ENCODE data around the gene CCDC198. TPM values are rescaled to one million over a fixed set of nuclear protein-coding genes. Genes with fewer than 3 reads are reported as not detected.

CCDC198 gene
- total RNA-seq, 1 experiment from 2014 or later, result not detected

DNA sequence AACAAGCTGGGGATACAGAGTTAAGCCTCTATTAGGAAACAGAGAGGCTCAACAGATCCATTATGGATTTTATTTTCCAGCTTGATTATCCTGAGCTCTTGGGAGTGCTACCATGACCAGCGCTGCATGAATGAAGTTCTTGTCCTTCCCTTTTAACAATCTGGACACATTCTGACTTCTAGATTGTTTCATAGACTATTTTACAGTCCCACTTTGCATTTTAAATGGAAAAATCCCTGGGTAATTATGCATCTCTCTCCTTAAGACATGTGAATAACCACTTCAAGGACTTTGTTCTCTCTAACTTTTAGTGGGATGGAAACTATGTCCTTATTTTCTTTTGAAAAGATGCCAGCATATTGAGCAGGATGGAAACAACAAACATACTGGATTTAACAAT is 2.0 kb downstream of the CCDC198 start:
- BruUV-seq (replicated peaks), result no TSS peak
- TF ChIP-seq POLR2AphosphoS5 (IDR thresholded peaks at IDR 0.05; ENCODE audit: low read depth, low read length) (no peak), TCF7L2 (IDR thresholded peaks at IDR 0.05; ENCODE audit: low read depth, low read length) (no peak), SIN3A (IDR thresholded peaks at IDR 0.05; ENCODE audit: borderline replicate concordance, insufficient read depth, low read depth, low read length) (no peak)
- TF ChIP-seq, protein P1, sequence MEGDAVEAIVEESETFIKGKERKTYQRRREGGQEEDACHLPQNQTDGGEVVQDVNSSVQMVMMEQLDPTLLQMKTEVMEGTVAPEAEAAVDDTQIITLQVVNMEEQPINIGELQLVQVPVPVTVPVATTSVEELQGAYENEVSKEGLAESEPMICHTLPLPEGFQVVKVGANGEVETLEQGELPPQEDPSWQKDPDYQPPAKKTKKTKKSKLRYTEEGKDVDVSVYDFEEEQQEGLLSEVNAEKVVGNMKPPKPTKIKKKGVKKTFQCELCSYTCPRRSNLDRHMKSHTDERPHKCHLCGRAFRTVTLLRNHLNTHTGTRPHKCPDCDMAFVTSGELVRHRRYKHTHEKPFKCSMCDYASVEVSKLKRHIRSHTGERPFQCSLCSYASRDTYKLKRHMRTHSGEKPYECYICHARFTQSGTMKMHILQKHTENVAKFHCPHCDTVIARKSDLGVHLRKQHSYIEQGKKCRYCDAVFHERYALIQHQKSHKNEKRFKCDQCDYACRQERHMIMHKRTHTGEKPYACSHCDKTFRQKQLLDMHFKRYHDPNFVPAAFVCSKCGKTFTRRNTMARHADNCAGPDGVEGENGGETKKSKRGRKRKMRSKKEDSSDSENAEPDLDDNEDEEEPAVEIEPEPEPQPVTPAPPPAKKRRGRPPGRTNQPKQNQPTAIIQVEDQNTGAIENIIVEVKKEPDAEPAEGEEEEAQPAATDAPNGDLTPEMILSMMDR (IDR thresholded peaks at IDR 0.05), result no peak
- TF ChIP-seq, protein P2, sequence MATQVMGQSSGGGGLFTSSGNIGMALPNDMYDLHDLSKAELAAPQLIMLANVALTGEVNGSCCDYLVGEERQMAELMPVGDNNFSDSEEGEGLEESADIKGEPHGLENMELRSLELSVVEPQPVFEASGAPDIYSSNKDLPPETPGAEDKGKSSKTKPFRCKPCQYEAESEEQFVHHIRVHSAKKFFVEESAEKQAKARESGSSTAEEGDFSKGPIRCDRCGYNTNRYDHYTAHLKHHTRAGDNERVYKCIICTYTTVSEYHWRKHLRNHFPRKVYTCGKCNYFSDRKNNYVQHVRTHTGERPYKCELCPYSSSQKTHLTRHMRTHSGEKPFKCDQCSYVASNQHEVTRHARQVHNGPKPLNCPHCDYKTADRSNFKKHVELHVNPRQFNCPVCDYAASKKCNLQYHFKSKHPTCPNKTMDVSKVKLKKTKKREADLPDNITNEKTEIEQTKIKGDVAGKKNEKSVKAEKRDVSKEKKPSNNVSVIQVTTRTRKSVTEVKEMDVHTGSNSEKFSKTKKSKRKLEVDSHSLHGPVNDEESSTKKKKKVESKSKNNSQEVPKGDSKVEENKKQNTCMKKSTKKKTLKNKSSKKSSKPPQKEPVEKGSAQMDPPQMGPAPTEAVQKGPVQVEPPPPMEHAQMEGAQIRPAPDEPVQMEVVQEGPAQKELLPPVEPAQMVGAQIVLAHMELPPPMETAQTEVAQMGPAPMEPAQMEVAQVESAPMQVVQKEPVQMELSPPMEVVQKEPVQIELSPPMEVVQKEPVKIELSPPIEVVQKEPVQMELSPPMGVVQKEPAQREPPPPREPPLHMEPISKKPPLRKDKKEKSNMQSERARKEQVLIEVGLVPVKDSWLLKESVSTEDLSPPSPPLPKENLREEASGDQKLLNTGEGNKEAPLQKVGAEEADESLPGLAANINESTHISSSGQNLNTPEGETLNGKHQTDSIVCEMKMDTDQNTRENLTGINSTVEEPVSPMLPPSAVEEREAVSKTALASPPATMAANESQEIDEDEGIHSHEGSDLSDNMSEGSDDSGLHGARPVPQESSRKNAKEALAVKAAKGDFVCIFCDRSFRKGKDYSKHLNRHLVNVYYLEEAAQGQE (IDR thresholded peaks at IDR 0.05; ENCODE audit: insufficient read depth in 1 of 2, low read depth in 2 of 2, low read length in 1 of 2), result no peak
- in situ Hi-C loops (cut with HindIII; ENCODE audit: low pct_unique_long_range_greater_than_20kb, low sequenced_read_pairs) (no loop called here), intact Hi-C loops (cut with micrococcal nuclease; ENCODE audit: unreplicated experiment) (no loop called here)
- ATAC-seq (no peak), DNase-seq (ENCODE audit: low read depth, low spot score) (no peak)
- Histone ChIP-seq H3K9me3 (ENCODE audit: control insufficient read depth, insufficient read depth, low read depth, low read length) (no peaks in the 10 kb centered on the region), H3K27ac (ENCODE audit: low read length) (no peak overlapping the region), H3K4me3 (ENCODE audit: low read depth in 2 of 2, low read length in 2 of 2) (no peak overlapping the region), H3K4me1 (ENCODE audit: control insufficient read depth, insufficient read depth, low read length) (no peaks in the 10 kb centered on the region; the same call in 1 of the 2 replicates), H3K27me3 (ENCODE audit: control insufficient read depth, insufficient read depth, low read length) (no peaks in the 10 kb centered on the region; the same call in 1 of the 2 replicates), H3K36me3 (ENCODE audit: control insufficient read depth, insufficient read depth, low read length) (no peaks in the 10 kb centered on the region)
- POLR2A ChIA-PET, result no interaction called here
- CTCF ChIA-PET, result no interaction called here

DNA sequence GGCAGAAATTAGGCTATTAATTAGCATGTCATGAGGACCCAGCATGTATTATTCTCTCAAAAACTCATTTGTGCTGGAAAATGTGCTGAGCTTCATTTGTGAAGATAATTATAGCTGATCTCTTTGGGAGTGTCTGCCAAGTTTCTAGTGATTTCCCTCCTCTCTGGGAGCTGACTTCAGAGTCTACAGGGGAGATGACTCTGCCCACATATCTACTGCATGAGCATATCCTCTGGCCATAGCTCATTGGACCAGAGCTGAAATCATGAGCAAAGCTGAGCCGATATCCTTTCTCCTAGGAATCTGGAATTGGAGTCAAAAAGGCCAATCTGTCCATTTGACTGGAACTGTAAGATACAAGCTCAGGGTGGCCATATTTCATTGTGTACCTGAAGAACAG is 5.9 kb downstream of the CCDC198 start:
- no peak overlapping the region for H3K4me3 ChIP-seq (ENCODE audit: low read depth in 2 of 2, low read length in 2 of 2)
- POLR2A ChIA-PET, result no interaction called here
- H3K4me1 ChIP-seq (ENCODE audit: control insufficient read depth, insufficient read depth, low read length), result no peaks in the 10 kb centered on the region; the same call in 1 of the 2 replicates
- CTCF ChIA-PET, result interaction anchor here (0.5 kb wide), 1 partner anchor 1885 kb away, joined by 4 read pairs; no protein-coding TSS in a partner anchor
- ATAC-seq (no peak), DNase-seq (ENCODE audit: low read depth, low spot score) (no peak)
- no TSS peak for BruUV-seq (replicated peaks)
- TF ChIP-seq TCF7L2 (IDR thresholded peaks at IDR 0.05; ENCODE audit: low read depth, low read length) (no peak), POLR2AphosphoS5 (IDR thresholded peaks at IDR 0.05; ENCODE audit: low read depth, low read length) (no peak), SIN3A (IDR thresholded peaks at IDR 0.05; ENCODE audit: borderline replicate concordance, insufficient read depth, low read depth, low read length) (no peak)
- TF ChIP-seq, protein P2 (IDR thresholded peaks at IDR 0.05; ENCODE audit: insufficient read depth in 1 of 2, low read depth in 2 of 2, low read length in 1 of 2), result no peak
- TF ChIP-seq, protein P1 (IDR thresholded peaks at IDR 0.05), result no peak
- H3K9me3 ChIP-seq (ENCODE audit: control insufficient read depth, insufficient read depth, low read depth, low read length), result no peaks in the 10 kb centered on the region
- intact Hi-C loops (cut with micrococcal nuclease; ENCODE audit: unreplicated experiment) (loop anchor here (2.0 kb wide), 1 partner anchor 585 kb away; no protein-coding TSS in a partner anchor), in situ Hi-C loops (cut with HindIII; ENCODE audit: low pct_unique_long_range_greater_than_20kb, low sequenced_read_pairs) (no loop called here)
- no peaks in the 10 kb centered on the region for H3K27me3 ChIP-seq (ENCODE audit: control insufficient read depth, insufficient read depth, low read length)
- no peaks in the 10 kb centered on the region for H3K36me3 ChIP-seq (ENCODE audit: control insufficient read depth, insufficient read depth, low read length)
- no peak overlapping the region for H3K27ac ChIP-seq (ENCODE audit: low read length)

Measured in Panc1 (cell line).